NOMO-1 treated with dmso at 0.1 percent for 144 hours (cell line): ENCODE data around the gene NPC1L1.
"Not testable (repeated sequence)": the region's sequence is repeated elsewhere in the genome, so short reads cannot be mapped to it uniquely, and the experiment has no call there.

Source experiments
- DNase-seq: peaks from one replicate; lab custom pipeline; 2025; ENCODE audit not compliant: unreplicated experiment; lab: John Stamatoyannopoulos, UW

The NPC1L1 gene

DNA sequence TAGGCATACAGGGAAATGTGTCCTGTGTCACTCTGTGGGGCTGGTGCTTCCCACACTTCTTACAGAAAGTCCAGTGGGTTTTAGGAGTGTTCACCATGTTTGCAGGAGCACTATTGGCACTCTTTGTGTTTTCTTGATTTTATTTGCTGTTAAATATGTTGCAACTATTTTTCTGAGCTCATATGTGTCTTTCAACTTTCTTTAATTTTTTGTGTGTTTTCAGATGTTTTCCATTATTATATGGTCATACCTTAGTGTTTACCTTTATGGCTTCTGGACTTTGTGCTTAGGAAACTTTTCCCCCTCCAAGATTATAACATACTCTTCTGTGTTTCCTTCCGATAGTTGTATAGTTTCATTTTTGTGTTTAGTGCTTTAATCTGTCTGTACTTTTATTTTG is 29.9 kb downstream of the NPC1L1 start:
- no peak for DNase-seq

DNA sequence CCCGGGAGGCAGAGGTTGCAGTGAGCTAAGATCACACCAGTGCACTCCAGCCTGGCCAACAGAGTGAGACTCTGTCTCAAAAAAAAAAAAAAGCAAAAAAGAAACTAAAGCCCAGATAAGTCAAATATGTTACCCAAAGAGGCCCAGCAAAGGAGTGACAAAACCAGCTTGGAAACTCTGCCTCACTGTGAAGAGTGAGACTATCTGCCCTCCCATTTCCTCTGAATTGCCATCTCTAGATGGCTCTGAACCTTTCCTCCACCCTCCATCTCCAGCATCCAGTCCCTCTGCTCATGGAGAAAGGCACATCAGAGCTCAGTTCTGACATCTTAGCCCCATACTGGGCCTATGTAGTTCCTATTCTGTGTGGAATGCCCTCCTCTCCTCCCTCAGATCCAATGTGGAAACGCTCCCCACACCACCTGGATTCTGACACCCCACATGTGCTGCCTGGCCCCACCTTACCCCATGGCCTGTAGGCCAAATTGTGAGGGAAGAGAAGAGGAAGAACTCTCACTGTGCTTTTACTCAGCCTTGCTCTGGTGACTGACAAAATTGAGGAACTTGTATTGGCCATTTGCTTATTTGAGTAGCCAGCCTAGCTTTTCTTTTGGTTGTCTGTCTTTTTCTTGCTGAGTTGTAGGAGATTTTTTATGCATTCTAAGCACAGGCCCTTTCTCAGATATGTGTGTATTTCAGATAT is 32.7 kb downstream of the NPC1L1 start:
- peak; percentile 13 for DNase-seq

DNA sequence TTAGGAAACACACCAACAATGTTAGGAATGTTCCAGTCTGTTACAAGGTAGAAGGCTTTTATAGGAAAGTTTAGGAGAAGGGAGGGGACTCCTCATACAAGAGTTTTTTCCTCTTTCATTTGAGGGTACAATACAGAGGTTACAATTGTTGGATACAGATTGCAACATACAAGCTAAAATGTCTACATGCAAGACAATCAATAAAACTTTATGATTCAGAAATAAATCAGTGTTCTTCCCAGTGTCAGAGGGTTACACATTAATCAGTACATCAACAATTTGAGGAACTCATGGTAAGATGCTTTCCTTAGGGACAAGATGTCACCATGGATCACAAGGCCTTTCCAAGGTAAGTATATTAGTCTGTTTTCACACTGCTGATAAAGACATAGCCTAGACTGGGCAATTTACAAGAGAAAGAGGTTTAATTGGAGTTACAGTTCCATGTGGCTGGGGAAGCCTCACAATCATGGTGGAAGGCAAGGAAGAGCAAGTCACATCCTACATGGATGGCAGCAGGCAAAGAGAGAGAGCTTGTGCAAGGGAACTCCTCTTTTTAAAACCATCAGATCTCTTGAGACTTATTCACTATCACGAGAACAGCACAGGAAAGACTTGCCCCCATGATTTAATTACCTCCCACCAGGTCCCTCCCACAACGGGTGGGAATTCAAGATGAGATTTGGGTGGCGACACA is 34.4 kb downstream of the NPC1L1 start:
- DNase-seq = not testable (repeated sequence)

DNA sequence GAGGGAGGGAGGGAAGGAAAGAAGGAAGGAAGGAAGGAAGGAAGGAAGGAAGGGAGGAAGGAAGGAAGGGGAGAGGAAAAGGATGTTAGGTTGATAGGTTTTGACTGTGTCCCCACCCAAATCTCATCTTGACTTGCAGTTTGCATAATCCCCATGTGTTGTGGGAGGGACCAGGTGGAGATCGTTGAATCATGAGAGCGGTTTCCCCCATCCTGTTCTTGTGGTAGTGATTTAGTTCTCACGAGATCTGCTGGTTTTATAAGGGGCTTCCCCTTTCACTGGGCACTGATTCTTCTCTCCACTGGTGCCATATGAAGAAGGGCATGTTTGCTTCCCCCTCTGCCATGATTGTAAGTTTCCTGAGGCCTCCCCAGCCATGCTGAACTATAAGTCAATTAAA is 35.5 kb downstream of the NPC1L1 start:
- DNase-seq = no peak

DNA sequence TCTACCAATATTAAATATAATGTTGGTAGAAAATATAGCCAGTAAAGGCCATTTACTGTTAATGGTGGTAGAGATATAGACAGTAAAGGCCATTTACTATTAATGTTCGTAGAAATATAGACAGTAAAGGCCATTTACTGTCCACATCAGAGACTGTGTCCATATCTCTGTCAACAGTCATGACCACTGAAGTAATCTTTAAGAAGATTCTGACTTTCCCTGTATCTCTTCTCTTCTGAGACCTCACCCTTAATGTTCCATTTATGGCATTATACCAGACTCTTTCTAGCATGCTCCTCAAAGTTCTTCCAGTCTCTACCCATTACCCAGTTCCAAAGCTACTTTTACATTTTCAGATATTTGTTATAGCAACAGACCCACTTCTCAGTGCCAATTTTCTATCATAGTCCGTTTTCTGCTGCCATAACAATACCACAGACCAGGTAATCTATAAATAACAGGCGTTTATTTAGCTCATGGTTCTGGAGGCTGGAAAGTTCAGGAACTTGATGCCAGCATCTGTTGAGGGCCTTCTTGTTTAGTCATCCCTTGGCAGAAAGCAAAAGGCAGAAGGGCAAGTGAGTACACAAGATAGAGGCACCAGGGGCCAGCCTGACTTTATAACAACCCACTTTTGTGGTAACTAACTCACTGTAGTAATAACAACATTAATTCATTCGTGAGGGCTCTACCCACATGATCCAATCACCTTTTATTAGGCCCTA is 42.7 kb downstream of the NPC1L1 start:
- no peak for DNase-seq

DNA sequence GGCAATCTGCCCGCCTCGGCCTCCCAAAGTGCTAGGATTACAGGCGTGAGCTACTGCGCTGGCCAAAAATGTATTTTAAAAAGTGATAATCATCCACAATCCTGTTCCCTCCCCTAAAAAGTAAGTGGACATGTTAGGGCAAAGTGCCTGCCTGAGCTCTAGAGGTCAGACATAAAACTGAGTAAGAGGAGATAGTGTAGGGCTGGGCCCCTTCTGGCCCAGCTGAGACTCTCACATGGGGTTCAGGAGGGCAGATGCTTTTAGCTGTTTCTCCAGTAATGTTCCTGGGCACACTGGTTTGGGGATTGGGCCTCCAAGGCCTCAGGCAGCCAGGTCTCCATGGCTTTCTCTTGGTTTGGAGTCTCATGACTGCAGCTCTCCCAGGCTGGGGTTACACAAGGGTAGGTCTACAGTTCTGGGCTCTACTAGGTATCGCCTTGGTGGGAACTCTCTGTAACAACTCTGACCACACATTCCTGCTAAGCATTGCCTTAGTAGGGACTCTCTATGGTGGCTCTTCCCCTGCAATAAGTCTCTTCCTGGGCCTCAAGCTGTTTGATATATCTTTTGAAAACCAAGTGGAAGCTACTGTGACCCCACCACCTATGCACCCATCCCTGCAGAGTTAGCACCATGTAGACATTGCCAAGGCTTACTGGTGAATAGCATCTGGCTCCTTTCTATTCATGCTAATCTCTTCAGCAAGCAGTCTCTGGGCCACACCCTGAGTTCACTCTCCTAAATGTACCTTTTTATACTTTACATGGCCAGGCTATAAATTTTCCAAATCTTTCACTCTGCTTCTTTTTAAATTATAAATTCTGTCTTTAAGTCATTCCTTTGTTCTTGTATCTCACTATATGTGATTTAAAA is 43.7 kb downstream of the NPC1L1 start:
- no peak for DNase-seq

DNA sequence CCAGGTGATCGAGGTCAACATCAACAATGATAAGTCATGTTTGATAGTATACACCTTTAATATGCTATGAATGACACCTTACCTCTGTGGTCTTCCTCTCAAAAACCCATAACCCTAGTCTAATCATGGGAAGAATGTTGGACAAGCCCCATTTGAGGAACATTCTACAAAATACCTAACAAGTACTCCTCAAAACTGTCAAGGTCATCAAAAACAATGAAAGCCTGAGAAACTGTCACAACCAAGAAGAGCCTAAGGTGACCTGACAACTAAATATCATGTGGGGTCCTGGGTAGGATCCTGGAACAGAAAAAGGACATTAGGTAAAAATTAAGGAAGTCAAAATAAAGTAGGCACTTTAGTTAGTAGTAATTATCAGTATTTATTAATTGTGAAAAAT is 44.7 kb downstream of the NPC1L1 start:
- DNase-seq = no peak

DNA sequence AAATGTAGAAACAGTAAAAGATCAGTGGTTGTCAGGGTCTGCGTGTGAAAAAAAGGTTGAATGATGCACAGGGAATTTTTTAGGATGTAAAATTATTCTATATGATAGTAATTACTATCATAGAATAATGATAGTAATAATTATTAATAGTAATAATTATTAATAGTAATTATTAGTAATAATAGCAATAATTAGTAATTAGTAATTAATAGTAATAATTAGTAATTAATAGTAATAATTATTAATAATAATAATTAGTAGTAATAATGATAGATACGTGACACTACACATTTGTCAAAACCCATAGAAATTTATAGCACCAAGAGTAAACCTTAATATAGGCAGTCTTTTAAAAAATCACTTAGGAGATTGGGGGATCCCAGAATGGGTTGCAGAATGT is 46.2 kb downstream of the NPC1L1 start:
- DNase-seq = no peak

DNA sequence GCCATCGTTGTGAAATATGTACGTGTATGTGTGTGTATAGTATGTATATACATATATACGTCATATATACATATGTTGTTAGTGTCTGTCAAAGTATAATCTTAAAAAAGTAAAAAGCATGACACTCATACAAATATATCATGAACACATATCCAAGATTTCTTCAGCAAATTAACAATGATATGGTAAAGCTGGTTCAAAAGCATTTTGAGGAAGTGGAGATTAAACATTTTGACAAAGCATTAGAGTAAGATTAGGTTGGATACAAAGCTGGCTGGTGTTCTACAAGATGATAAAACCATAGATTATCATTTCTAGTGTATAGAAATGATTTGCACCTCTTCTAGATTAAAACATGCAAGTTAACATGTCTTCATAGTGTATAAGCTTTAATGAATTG is 49.9 kb downstream of the NPC1L1 start:
- no peak for DNase-seq

DNA sequence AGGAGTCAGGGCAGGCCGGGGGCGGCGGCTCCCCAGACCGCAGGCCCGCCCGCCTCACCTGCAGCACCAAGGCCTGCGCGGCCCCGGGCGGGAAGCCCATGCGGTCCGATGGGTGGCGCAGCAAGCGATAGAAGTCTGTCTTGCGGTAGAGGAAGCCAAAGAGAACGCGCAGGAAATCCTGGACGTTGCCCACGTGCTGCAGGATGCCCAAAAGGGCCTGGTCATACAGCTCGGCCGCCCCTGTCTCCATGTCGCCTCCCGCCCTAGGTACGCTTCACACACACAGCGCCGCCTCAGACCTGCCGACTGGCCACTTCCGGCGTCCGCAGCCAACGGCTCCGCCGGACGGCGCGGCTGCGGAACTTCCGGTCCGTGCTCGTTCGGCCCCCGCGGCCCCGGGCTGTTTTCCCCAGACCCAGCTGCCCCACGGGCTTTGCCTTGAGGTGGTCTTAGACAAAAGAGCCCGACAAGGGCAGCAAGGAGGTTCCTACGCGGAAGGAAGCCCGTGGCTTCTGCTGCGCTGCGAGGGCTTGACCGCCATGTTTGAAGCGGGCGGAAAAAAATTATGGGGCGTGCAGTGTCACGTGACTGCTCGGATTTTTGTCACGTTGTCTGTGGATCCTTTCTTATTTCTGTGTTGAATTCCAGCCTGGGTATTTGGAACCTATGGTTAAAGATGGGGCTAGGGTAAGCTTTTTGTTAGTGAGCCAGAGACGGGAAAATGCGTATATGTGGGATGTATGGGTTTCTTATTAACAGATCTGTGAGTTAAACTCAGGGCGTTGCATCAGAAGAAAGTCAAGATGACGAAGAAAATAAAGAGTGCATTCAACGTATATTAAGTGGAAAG is 50.6 kb downstream of the NPC1L1 start, which contains the start of gene NUDCD3:
Gene NUDCD3, minus strand, starts transcription at position 308 of the 850 bp plus-strand sequence. Its CDS starts 58 bp downstream, at position 250.
- peak; percentile 85 for DNase-seq

DNA sequence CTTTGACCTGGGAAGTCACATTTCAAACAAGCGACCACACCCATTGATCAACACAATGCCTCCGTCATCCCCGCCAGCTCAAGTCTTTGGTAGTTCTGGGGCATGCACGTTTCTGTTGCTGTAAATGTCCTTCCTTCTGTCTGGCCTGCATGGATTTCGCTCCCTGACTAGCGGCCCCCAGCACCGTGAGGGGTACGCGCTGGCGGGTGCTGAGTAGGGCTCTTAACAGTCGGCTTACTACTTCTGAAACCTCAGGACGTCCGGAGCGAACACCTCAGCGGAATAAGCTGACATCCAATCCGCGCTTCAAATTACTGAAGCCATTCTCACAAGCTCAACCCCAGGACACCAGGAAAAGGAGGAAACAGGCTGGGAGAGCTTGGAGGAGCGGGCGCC is 51.2 kb downstream of the NPC1L1 start:
- DNase-seq = peak; percentile 43

DNA sequence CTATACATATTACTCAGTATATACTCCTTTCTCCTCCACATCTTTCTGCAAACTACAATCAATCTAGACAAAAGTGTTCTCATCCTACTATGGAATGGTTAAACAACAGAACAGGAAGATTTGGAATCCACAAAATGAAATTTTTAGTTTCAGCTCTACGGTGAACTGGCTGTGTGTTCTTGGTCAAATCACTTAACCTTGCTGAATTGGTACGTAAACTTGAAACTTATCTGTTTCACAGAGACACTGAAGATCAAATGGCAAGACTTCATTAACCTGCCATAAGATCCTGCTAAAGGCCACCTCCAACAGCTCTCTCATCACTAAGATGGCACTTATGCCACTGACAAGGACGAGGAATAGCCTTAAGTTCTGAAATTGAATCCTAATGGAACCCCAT is 52.2 kb downstream of the NPC1L1 start:
- DNase-seq = no peak

DNA sequence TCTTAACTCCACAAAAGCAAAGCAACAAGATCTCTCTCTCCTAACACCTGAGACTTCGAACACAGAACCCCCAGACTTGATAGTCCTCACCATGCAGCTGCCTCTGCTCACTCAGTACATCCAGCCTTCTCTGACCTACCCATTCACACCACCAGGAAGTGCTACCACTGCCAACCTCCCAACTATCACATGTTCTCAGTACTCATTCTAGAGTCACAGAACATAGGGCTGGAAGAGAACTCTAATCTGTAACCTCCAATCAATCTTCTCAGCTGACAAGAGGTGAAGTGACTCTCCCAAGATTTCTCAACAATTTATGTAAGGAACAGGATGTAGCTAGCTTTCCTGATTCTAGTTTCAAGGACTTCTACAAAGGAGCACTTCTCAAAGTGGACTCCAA is 54.4 kb downstream of the NPC1L1 start:
- DNase-seq = no peak

DNA sequence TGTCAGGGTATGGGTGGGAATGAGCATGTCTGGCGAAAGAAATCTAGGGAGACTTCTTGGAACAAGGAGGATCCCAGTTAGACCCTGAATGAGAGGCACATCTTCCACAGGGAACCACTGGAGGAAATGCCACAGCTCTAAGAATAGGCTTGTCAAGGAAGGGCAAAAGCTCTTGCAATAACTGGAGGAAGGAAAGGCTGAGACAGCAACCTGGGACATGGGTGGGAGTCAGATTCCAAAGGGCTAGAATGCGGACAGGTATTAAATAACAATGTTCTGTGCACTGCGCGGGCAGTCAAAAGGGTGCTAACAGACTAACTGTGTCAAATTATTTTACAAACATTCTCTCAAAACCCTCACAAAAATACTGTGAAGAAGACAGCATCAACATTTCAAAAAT is 55.1 kb downstream of the NPC1L1 start:
- DNase-seq = no peak

DNA sequence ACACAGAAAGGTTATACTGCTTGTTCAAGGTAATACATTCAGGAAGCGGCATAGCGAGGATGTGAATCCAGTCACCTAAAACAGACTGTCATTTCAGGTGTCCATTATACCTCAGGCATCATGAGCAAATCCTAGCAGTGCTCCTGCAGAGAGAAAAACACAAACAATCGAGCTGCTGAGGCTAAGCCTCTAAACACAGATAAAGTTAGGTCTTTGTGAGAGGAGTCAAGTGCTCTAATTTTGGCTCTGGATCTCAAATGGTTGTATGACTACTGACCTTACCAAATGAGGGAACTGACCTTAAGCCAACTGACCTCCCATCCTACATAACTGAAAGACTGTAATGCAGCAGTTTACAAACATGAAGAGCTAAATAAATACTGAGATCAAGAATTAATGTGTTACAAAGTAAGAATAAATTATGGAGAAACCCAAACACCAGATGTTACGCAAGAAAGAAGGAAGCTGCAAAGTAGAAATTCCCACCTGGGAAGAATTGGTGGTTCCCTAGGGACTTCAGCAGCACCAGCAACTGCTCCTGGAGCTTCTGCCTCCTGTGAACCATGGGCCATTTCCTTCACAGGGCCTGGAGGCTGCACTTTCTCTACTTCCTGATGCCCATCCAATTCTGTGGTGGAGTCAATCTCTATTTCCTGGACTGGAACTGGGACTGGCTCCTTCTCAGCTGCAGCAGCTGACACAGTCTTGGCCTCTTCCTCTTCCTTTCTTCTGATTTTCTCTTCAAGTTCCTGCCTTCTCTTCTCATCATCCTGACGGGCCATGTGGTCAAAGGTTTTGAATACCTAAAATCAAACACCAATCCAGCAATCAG is 56.4 kb downstream of the NPC1L1 start:
- DNase-seq = no peak

DNA sequence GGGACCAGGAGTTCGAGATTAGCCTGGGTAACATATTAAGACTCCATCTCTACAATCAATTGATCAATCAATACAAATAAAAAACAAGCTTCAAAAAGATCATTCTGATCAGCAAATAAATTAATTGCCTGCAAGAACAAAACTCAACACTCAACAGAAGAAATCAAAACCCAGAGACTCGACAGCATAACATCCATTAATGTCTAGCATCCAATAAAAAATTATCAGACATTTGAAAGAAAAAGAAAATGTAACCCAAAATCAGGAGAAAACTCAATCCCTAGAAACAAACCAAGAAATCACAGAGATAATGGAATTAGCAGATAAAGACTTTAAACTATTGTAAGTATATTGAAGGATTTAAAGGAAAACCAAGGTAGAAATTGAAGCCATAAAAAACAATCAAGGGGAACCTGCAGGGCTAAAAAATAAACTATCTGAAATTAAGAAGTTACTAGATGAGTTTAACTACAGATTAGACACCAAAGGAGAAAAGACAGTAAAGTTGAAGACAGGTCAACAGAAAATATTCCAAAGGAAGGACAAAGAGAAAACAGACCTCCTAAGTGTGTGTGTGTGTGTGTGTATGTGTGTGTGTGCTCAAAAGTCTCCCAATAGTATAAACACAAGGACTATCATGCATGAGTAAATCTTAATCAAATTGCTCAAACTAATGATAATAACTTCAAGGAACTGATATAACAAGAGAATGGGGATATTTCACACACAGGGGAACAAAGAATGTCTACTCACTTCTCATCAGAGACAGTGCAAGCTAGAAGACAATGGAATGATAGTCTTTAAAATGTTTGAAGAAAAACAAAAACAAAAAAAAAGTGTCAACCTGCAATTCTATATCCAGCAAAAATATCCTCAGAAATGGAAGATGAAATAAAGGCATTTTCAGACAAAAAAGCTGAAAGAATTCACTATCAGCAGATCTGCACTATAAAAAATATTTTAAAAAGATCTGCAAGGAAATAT is 58.3 kb downstream of the NPC1L1 start:
- no peak for DNase-seq

DNA sequence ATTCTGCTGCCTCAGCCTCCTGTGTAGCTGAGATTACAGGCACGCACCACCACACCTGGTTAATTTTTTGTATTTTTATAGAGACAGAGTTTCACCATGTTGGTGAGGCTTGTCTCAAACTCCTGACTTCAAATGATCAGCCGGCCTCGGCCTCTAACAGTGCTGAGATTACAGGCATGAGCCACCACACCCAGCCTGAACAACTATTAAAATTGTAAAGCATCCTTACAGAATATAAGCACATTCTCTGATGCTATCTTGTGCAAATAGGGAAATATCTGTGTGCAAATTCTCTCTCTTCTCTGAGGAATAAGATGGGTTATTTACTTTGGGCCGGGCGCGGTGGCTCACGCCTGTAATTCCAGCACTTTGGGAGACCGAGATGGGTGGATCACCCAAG is 63.2 kb downstream of the NPC1L1 start:
- DNase-seq = no peak
